PC-9 (cell line): ENCODE data around the gene FBN3. TPM values are rescaled to one million over a fixed set of nuclear protein-coding genes. Genes with fewer than 3 reads are reported as not detected.

Experiments
- BruUV-seq: library from RNA; stranded (reverse); fragments of 400-500 nt; replicated peaks from 2 replicates; lab custom pipeline; 2021; lab: Mats Ljungman, UMichigan
- CTCF ChIA-PET: fragments of 300-600 bp; sonication (Branson Sonifier 250); formaldehyde crosslinking; loops from one replicate; lab custom pipeline; 2022; ENCODE audit warnings: antibody characterized with exemption; lab: Charles Lee
- POLR2A ChIA-PET: fragments of 300-600 bp; sonication (Branson Sonifier 250); formaldehyde crosslinking; loops from one replicate; lab custom pipeline; 2022; ENCODE audit warnings: antibody characterized with exemption; ENCODE audit not compliant: unreplicated experiment; lab: Charles Lee
- DNase-seq, 2 experiments: peaks; one replicate each; pipeline versions ENCODE4 v3.0.0 to v3.0.0-alpha.2; 2015 to 2022; ENCODE audit warnings: mixed read lengths in 1 of 2
- H2AFZ ChIP-seq: fragments of 200-600 bp; sonication (generic); 2 replicates; pipeline ENCODE4 v1.8.1; 2017; ENCODE audit warnings: antibody characterized with exemption
- H3F3A ChIP-seq: fragments of 200-600 bp; sonication (generic); 2 replicates; pipeline ENCODE4 v1.8.1; 2017; ENCODE audit warnings: antibody characterized with exemption, mild to moderate bottlenecking, low read depth; ENCODE audit not compliant: insufficient read depth
- H3K27ac ChIP-seq: fragments of 200-600 bp; sonication (generic); 2 replicates; pipeline ENCODE4 v1.6.1; 2016; ENCODE audit warnings: mixed run types
- H3K27me3 ChIP-seq: fragments of 200-600 bp; sonication (generic); 2 replicates; pipeline ENCODE4 v1.6.1; 2016; ENCODE audit warnings: low read depth, mixed run types; ENCODE audit not compliant: insufficient read depth
- H3K36me3 ChIP-seq: fragments of 200-600 bp; sonication (generic); 2 replicates; pipeline ENCODE4 v1.6.1; 2016; ENCODE audit warnings: low read depth, mixed run types
- H3K4me1 ChIP-seq: fragments of 200-600 bp; sonication (generic); replicated peaks from 2 replicates; pipeline ENCODE4 v1.6.1; 2016; ENCODE audit warnings: mixed run types; ENCODE audit not compliant: insufficient read depth
- H3K4me2 ChIP-seq: fragments of 200-600 bp; sonication (generic); 2 replicates; pipeline ENCODE4 v1.6.1; 2017; ENCODE audit warnings: mixed run types
- H3K4me3 ChIP-seq: fragments of 200-600 bp; sonication (generic); 2 replicates; pipeline ENCODE4 v1.6.1; 2016; ENCODE audit warnings: mixed run types
- H3K79me2 ChIP-seq: fragments of 200-600 bp; sonication (generic); 2 replicates; pipeline ENCODE4 v1.6.1; 2017; ENCODE audit warnings: low read depth, mixed run types
- H3K9me2 ChIP-seq: fragments of 200-600 bp; sonication (generic); 2 replicates; pipeline ENCODE4 v1.8.1; 2017; ENCODE audit warnings: mild to moderate bottlenecking; ENCODE audit not compliant: insufficient read depth
- H3K9me3 ChIP-seq: fragments of 200-600 bp; sonication (generic); 2 replicates; pipeline ENCODE4 v1.8.1; 2016; ENCODE audit warnings: low read depth; ENCODE audit not compliant: insufficient read depth
- H4K20me1 ChIP-seq: fragments of 200-600 bp; sonication (generic); 2 replicates; pipeline ENCODE4 v1.8.1; 2017; ENCODE audit not compliant: insufficient read depth
- EZH2 ChIP-seq: fragments of 200-600 bp; sonication (generic); IDR thresholded peaks from 2 replicates; pipeline ENCODE4 v1.8.0; 2017; ENCODE audit warnings: antibody characterized with exemption, low read depth
- intact Hi-C: fragments of 100-400 bp; cut with micrococcal nuclease; formaldehyde crosslinking; loops from one replicate; pipeline ENCODE4 v1.10.0; 2022; ENCODE audit not compliant: unreplicated experiment
- total RNA-seq: library from RNA; stranded (reverse); gene quantifications from 2 replicates; pipeline ENCODE4 v1.2.3, GENCODE V29; 2021
- TF ChIP-seq, protein P1 (sequence below): fragments of 200-600 bp; sonication (generic); conservative IDR thresholded peaks from 2 replicates; pipeline ENCODE4 v1.6.1; 2017; ENCODE audit warnings: mixed run types, antibody characterized with exemption, mild to moderate bottlenecking, moderate library complexity

The FBN3 gene
- total RNA-seq, 1 experiment from 2014 or later: not detected

DNA sequence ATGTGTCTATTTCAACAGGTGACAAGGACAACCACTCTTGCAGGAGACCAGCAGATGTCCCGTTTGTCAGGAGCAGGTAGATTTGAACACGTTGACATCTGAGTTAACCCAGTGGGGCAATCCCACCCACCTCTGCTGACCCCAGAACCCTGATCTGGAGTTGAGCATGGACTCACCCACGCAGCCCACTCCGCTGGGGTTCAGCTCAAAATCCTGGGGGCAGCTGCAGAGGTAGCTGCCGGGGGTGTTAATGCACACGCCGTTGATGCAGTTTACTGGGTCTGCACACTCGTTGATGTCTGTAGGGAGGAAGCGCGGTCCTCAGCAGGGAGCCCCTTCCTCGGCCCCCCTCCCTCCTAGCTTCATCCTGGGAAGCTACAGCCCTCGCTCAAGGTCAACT, 39.9 kb downstream of the FBN3 start:
- Histone ChIP-seq H3K27me3 (peaks cover 60% of the 10 kb centered on the region), H3K9me2 (no peaks in the 10 kb centered on the region), H3K27ac (no peak overlapping the region), H3K4me2 (no peak overlapping the region), H3K36me3 (no peaks in the 10 kb centered on the region), H3K9me3 (no peaks in the 10 kb centered on the region), H3K4me1 (peaks cover 10% of the 10 kb centered on the region), H3K79me2 (no peaks in the 10 kb centered on the region), H3F3A (peaks cover 17% of the 10 kb centered on the region), H4K20me1 (no peaks in the 10 kb centered on the region), H2AFZ (no peak overlapping the region), H3K4me3 (no peak overlapping the region)
- ChIA-PET POLR2A (no interaction called here), CTCF (no interaction called here)
- BruUV-seq: no TSS peak
- DNase-seq: no peak
- no peak for TF ChIP-seq EZH2
- TF ChIP-seq, protein P1, sequence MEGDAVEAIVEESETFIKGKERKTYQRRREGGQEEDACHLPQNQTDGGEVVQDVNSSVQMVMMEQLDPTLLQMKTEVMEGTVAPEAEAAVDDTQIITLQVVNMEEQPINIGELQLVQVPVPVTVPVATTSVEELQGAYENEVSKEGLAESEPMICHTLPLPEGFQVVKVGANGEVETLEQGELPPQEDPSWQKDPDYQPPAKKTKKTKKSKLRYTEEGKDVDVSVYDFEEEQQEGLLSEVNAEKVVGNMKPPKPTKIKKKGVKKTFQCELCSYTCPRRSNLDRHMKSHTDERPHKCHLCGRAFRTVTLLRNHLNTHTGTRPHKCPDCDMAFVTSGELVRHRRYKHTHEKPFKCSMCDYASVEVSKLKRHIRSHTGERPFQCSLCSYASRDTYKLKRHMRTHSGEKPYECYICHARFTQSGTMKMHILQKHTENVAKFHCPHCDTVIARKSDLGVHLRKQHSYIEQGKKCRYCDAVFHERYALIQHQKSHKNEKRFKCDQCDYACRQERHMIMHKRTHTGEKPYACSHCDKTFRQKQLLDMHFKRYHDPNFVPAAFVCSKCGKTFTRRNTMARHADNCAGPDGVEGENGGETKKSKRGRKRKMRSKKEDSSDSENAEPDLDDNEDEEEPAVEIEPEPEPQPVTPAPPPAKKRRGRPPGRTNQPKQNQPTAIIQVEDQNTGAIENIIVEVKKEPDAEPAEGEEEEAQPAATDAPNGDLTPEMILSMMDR: no peak
- intact Hi-C loops: no loop called here

DNA sequence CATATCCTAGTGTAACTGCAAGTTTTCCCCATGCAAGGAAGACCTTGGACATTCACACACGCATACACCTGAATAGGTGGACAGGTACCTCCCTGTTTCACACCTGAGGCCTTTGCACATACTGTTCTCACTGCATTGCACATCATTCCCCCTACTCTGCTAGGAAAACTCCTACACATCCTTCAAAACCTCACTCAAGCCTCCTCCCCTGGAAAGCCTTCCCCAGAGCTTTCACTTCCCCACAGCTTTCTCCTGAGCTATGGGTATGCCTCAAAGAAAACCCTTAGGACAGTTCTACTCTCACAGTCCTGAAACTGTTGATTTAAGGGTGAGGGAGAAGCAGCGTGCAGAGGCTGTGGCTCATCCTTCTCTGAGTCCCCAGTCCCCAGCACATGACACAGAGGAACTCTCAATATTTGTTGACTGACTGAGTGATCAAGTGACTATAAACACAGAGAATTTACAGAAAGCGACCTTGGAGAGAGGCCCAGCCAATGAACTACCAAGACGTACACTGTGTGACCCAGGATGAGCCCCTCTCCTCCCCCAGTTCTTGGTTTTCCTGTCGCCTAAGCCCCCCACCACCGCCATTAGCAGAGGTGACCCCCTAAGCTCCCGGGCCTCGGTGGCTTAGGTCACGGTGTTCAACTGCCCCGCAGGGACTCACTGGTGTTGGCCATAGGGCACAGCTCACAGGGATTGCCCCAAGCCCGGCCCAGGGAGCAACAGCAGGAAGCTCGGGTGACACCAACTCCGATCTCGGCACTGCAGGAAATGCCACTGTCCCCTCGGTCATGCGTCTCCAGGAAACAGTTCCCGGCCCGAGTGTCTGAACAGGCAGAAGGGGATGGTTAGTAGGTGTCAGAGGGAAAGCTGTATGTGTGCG, 40.6 kb downstream of the FBN3 start:
- Histone ChIP-seq H3K4me3 (no peak overlapping the region), H3K36me3 (no peaks in the 10 kb centered on the region), H3K9me3 (no peaks in the 10 kb centered on the region), H3F3A (peaks cover 17% of the 10 kb centered on the region), H3K27ac (no peak overlapping the region), H3K27me3 (peaks cover 61% of the 10 kb centered on the region), H2AFZ (no peak overlapping the region), H3K9me2 (no peaks in the 10 kb centered on the region), H3K79me2 (no peaks in the 10 kb centered on the region), H3K4me1 (peaks cover 10% of the 10 kb centered on the region), H3K4me2 (no peak overlapping the region), H4K20me1 (no peaks in the 10 kb centered on the region)
- no peak for TF ChIP-seq EZH2
- TF ChIP-seq, protein P1: no peak
- POLR2A ChIA-PET: no interaction called here
- CTCF ChIA-PET: interaction anchor here (0.5 to 0.6 kb wide), 2 partner anchors 47 to 144 kb away, joined by 3 to 7 read pairs; no protein-coding TSS in a partner anchor
- intact Hi-C loops: no loop called here
- BruUV-seq: no TSS peak
- DNase-seq: no peak

DNA sequence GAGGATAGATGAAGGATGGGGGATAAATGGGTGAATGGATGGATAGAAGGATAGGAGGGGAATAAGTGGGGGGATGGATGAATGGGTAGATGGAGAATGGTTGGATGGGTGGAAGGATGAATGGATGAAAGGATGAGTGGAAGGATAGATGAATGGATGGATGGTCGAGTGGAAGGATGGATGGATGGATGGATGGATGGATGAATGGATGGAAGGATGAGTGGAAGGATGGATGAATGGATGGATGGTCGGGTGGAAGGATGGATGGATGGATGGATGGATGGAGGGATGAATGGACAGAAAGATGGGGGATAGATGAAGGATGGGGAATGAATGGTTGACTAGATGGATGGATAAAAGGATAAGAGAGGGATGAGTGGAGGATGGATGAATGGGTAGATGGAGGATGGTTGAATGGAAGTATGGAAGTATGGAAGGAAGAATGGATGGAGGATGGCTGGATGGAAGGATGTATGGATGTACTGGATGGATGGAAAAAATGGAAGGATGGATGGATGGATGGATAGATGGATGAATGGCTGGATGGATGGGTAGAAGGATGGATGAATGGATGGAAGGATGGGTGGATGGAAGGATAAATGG, 42.0 kb downstream of the FBN3 start:
- ChIA-PET CTCF (no interaction called here), POLR2A (no interaction called here)
- Histone ChIP-seq H3K9me3 (no peaks in the 10 kb centered on the region), H3K27me3 (peaks cover 61% of the 10 kb centered on the region), H4K20me1 (no peaks in the 10 kb centered on the region), H3K4me1 (no peaks in the 10 kb centered on the region), H3K4me2 (no peak overlapping the region), H3K4me3 (no peak overlapping the region), H3K79me2 (no peaks in the 10 kb centered on the region), H2AFZ (no peak overlapping the region), H3K27ac (no peak overlapping the region), H3K9me2 (no peaks in the 10 kb centered on the region), H3K36me3 (no peaks in the 10 kb centered on the region), H3F3A (peaks cover 3% of the 10 kb centered on the region)
- TF ChIP-seq, protein P1: no peak
- TF ChIP-seq EZH2: no peak
- intact Hi-C loops: no loop called here
- no TSS peak for BruUV-seq
- DNase-seq: no peak
